AG08395 (cell line): ENCODE data around the gene LYPD6B.
A peak's percentile ranks its signal among the peaks of the same experiment; 100 is the strongest.

ENCODE experiments used
- DNase-seq: peaks from one replicate; pipeline ENCODE4 v3.0.0; 2012; ENCODE audit warnings: mixed read lengths, low spot score

Gene LYPD6B

DNA sequence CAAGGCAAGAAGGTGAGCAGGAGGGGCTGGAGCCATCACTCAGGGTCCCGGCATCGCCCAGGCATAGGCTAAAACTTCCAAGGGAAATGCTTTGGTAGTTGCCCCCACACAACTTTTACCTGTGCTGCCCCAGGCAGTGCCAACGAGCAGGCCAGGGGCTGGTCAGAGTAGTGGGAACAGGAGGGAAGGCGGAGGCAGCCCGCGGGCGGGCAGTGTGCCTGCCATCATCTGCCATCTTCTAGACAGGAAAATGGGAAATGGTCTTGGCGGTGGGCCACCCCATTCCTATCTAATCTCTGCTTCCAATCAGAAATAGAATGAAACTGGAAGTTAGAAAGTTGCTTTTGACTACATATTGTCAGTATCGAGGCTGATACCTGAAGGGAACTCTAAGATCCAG is 26.0 kb upstream of the LYPD6B start:
- DNase-seq: no peak

- DNase-seq: no peak
These were observed 23.0 kb upstream of the LYPD6B start for GRCh38 chr2:149015501-149015900.

GRCh38 chr2:149015926-149016563 is 22.5 kb upstream of the LYPD6B start:
- DNase-seq: no peak

GRCh38 chr2:149017116-149017985 is 21.1 kb upstream of the LYPD6B start:
- peak; percentile 84 for DNase-seq

GRCh38 chr2:149018981-149019380 is 19.5 kb upstream of the LYPD6B start:
- no peak for DNase-seq

- DNase-seq: no peak
These were observed 18.7 kb upstream of the LYPD6B start for GRCh38 chr2:149019768-149020167.

DNA sequence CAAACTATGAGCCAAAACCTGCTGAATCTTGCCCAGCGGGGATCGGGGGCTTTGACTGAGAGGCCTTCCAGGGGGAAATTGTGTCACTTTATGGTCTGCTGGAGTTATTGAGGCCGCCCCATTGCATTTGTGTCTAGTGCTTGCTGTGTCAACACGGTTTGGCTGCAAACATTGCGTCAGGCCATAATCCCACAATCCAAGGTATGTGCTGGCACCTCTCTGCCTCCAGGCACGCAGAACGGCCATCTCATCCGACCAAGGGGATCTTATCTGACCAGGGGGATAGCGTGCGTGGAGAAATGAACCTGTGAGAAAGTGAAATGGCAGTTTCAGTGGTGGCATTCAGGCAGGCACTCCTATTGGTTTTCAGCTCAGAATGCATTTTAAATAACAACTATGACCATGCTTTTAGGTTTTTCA is 18.1 kb upstream of the LYPD6B start:
- no peak for DNase-seq

DNA sequence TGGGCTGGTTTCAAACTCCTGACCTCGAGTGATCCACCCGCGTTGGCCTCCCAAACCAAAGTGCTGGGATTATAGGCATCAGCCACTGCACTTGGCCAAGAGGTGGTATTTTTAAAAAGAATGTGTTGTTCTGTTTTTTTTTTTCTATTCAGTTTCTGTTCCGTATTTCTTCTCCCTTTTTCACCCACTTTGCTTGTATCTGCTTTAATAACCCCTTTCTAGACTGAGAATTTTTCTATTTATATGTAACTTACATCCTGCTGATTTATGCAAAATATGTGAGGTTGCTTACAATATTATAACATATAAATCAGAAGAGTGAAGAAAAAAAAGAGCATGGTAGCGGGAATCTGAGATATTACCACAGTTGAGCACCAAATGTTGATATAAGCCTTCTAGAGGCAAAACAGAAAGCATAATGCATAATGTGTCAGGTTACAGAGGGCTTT is 17.2 kb upstream of the LYPD6B start:
- DNase-seq: no peak

- DNase-seq: no peak
These were observed 16.7 kb upstream of the LYPD6B start for GRCh38 chr2:149021761-149022160.

- no peak for DNase-seq
These were observed 15.4 kb upstream of the LYPD6B start for GRCh38 chr2:149023091-149023490.

DNA sequence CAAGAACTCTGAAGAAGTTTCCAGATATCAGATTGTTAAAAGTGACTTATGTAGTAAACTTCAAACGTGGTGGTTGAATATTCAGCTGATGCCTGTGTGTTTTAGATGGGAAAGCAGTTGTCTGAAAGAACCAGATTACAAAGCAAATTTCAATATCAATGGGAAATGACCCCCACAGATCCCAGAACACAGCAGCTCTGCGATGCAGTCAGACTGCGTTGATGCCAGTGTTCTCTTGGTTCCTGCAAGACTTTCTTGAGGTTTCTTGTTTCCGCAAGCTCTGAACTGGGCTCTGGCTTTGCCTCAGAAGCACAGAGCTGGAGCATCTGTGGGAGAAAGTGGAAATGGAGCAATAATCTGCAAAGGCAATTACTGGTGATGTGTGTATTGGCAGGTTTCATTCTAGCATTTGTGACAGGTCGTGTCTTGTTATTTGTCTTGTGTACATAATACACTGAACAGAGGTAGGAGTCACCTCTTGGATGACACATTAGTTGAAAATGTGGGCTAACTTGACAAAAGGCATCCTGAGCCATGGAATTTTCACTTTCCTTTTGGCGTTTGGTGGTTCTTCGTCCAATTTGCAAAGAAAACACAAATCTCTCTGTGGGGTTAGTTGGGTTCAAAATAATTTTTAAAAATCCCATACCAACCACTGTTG is 10.8 kb upstream of the LYPD6B start:
- no peak for DNase-seq

- DNase-seq: no peak
These were observed 10.1 kb upstream of the LYPD6B start for GRCh38 chr2:149028377-149028776.

- no peak for DNase-seq
These were observed 9.6 kb upstream of the LYPD6B start for GRCh38 chr2:149028891-149029290.

GRCh38 chr2:149029307-149029965 is 9.1 kb upstream of the LYPD6B start:
- no peak for DNase-seq

DNA sequence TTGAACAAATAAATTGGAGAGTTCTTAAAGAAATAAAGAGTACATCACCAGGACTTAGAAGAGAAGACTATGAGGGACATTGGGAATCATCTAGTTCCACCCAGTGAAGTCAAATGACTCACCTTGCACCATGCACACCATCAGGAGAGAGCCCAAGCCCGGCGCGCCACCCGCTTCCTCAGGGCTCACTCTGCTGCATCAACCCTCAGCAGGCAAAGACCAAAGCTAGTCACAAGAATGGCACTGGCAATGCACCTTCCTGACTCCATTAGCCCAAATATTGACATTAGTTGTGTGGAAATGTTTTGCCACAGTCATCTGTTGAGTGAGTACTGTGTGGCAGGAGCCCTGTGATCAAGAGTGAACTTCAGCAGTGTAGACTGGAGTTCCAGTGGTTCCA is 7.1 kb upstream of the LYPD6B start:
- no peak for DNase-seq

DNA sequence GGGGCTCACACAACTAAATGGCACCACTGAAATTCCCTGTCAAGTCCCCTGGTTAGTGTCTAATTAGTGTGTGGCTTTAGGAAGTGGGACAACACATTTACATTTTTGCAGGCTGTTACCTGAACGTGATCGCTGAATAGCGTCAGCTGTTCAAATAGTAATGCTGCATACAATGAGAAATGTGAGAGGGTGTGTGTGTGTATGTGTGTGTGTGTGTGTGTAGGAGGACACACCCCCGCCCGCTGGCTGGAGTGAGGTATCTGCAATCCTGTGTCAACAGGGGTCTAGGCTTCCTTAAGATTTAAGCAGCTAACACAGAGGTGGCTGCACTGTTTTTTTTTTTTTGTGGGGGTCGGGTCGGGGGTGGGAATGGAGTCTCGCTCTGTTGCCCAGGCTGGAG is 4.8 kb upstream of the LYPD6B start:
- DNase-seq: no peak

DNA sequence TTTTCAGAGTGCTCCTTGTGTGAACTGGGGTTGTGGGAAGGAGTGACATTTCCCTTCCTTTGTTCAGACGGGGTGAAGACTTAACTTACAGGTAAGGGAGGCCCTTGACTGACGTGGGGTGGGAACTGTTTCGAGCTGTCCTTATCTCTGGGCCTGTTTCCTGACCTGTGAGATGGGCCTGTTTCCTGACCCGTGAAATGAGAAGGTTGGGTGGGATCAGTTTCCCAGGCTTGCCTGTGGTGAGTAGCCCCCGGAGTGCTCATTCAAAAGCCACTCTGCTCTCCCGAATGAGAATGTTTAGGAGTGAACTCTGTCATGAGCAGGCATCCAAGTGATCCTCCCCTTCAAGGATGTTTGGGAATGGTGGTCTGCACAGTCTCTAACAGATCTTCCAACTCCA is 4.1 kb upstream of the LYPD6B start:
- no peak for DNase-seq

GRCh38 chr2:149036507-149037293 is 1.8 kb upstream of the LYPD6B start:
- no peak for DNase-seq

GRCh38 chr2:149037851-149038250 is 648 bp upstream of the LYPD6B start:
- DNase-seq: no peak

- DNase-seq: no peak
These were observed 770 bp downstream of the LYPD6B start for GRCh38 chr2:149039213-149039724.

- DNase-seq: no peak
These were observed 2.0 kb downstream of the LYPD6B start for GRCh38 chr2:149040451-149040850.
